Head of caudate nucleus (tissue), 42 donors: ENCODE data around the gene ZNF217.
"Not testable (repeated sequence)": the region's sequence is repeated elsewhere in the genome, so short reads cannot be mapped to it uniquely, and the experiment has no call there.

Source experiments
- DNase-seq, 42 donors: peaks; one replicate each; pipeline versions ENCODE4 v3.0.0 to v3.0.0-alpha.2; 2020 to 2021; ENCODE audit warnings: mixed read lengths in 7 of 42
- intact Hi-C: fragments of 100-400 bp; cut with DNase I; formaldehyde crosslinking; loops from one replicate; pipeline ENCODE4 v1.15.0; 2022

Gene ZNF217

GRCh38 chr20:53590122-53590521, 3.5 kb downstream of the ZNF217 start:
- intact Hi-C loops, DNase-seq: not testable (repeated sequence)

GRCh38 chr20:53589321-53590065, 4.1 kb downstream of the ZNF217 start:
- DNase-seq = peak in 1 of 42 donors; percentile 35
- intact Hi-C loops = not testable (repeated sequence)

GRCh38 chr20:53587157-53587703, 6.4 kb downstream of the ZNF217 start:
- intact Hi-C loops, DNase-seq: not testable (repeated sequence)

- peak in 1 of 42 donors; percentile 7 for DNase-seq
- intact Hi-C loops = no loop called here
Measured at GRCh38 chr20:53586640-53587039, 7.0 kb downstream of the ZNF217 start.

GRCh38 chr20:53585910-53586309, 7.7 kb downstream of the ZNF217 start:
- intact Hi-C loops = not testable (repeated sequence)
- DNase-seq = peak in 1 of 42 donors; percentile 13

GRCh38 chr20:53585004-53585569, 8.6 kb downstream of the ZNF217 start:
- DNase-seq = peak in 2 of 42 donors; percentile 12 to 15
- intact Hi-C loops = not testable (repeated sequence)

GRCh38 chr20:53584550-53584913, 9.1 kb downstream of the ZNF217 start:
- DNase-seq, intact Hi-C loops: not testable (repeated sequence)

GRCh38 chr20:53583660-53584549, 9.7 kb downstream of the ZNF217 start:
- DNase-seq = peak in 1 of 42 donors; percentile 2
- intact Hi-C loops = not testable (repeated sequence)

GRCh38 chr20:53582574-53583351, 10.9 kb downstream of the ZNF217 start:
- intact Hi-C loops = no loop called here
- DNase-seq = peak in 17 of 42 donors; percentile 11 to 73 (median 33)

GRCh38 chr20:53582251-53582570, 11.4 kb downstream of the ZNF217 start:
- DNase-seq = no peak
- intact Hi-C loops = no loop called here

- DNase-seq = peak in 2 of 42 donors; percentile 29 to 35
- intact Hi-C loops = no loop called here
Measured at GRCh38 chr20:53581444-53582250, 12.0 kb downstream of the ZNF217 start.

- intact Hi-C loops = no loop called here
- peak in 2 of 42 donors; percentile 2 to 29 for DNase-seq
Measured at GRCh38 chr20:53580376-53581111, 13.1 kb downstream of the ZNF217 start.

GRCh38 chr20:53579581-53580375, 13.9 kb downstream of the ZNF217 start:
- intact Hi-C loops = loop anchor here (5.0 kb wide), 3 partner anchors 338 to 618 kb away; no protein-coding TSS in a partner anchor
- peak in 1 of 42 donors; percentile 34 for DNase-seq

GRCh38 chr20:53579266-53579580, 14.4 kb downstream of the ZNF217 start:
- intact Hi-C loops = loop anchor here (5.0 kb wide), 3 partner anchors 338 to 618 kb away; no protein-coding TSS in a partner anchor
- DNase-seq = no peak

GRCh38 chr20:53578492-53579222, 15.0 kb downstream of the ZNF217 start:
- intact Hi-C loops = loop anchor here (5.0 kb wide), 3 partner anchors 339 to 619 kb away; no protein-coding TSS in a partner anchor
- peak in 28 of 42 donors; percentile 17 to 90 (median 64) for DNase-seq
